Natural killer cell (primary cell): ENCODE results near the gene DNAJC3. TPM values are rescaled to one million over a fixed set of nuclear protein-coding genes. Genes with fewer than 3 reads are reported as not detected.

ENCODE experiments used
- ATAC-seq, 3 donors: fragments of 150-1000 bp in 2 of 3; fragments of 200-7000 bp in 1 of 3; cut with Tn5 transposase; 1 replicate in 1 of 3; 2 replicates in 2 of 3; pipeline ENCODE4 v1.10.0; 2021; ENCODE audit warnings: mild to moderate bottlenecking in 2 of 3, moderate library complexity in 2 of 3
- DNase-seq, 2 donors: peaks; one replicate each; pipeline versions ENCODE4 v3.0.0 to v3.0.0-alpha.2; 2013 to 2021; ENCODE audit warnings: mixed read lengths in 1 of 2
- H3K27ac ChIP-seq: one replicate; pipeline ENCODE4 v1.5.1; 2013; ENCODE audit warnings: mild to moderate bottlenecking, low read length
- H3K27me3 ChIP-seq: one replicate; pipeline ENCODE4 v1.6.1; 2013; ENCODE audit warnings: low read length; ENCODE audit not compliant: control insufficient read depth, insufficient read depth
- H3K36me3 ChIP-seq: one replicate; pipeline ENCODE4 v1.6.1; 2013; ENCODE audit warnings: low read length; ENCODE audit not compliant: control insufficient read depth, insufficient read depth
- H3K4me1 ChIP-seq: one replicate; pipeline ENCODE4 v1.6.1; 2013; ENCODE audit warnings: low read length; ENCODE audit not compliant: control insufficient read depth, insufficient read depth
- H3K4me3 ChIP-seq: one replicate; pipeline ENCODE4 v1.5.1; 2013; ENCODE audit warnings: low read length
- H3K9me3 ChIP-seq: one replicate; pipeline ENCODE4 v1.6.1; 2013; ENCODE audit warnings: low read length; ENCODE audit not compliant: control insufficient read depth, insufficient read depth
- H3K27ac Mint-ChIP-seq, 2 donors: one replicate each; pipeline ENCODE4 v1.8.0; 2022; ENCODE audit warnings: mild to moderate bottlenecking in 2 of 2, mixed read lengths in 2 of 2, moderate library complexity in 1 of 2
- H3K27me3 Mint-ChIP-seq, 2 donors: one replicate each; pipeline ENCODE4 v1.8.0; 2022; ENCODE audit warnings: low read depth in 2 of 2, mixed read lengths in 2 of 2
- H3K36me3 Mint-ChIP-seq: one replicate; pipeline ENCODE4 v1.8.0; 2022; ENCODE audit warnings: mixed read lengths
- H3K4me1 Mint-ChIP-seq, 2 donors: one replicate each; pipeline ENCODE4 v1.8.0; 2022; ENCODE audit warnings: mixed read lengths in 2 of 2
- H3K4me3 Mint-ChIP-seq: one replicate; pipeline ENCODE4 v1.8.0; 2022; ENCODE audit warnings: mild to moderate bottlenecking, moderate library complexity, mixed read lengths
- H3K9me3 Mint-ChIP-seq, 2 donors: one replicate each; pipeline ENCODE4 v1.8.0; 2022; ENCODE audit warnings: mixed read lengths in 2 of 2
- CTCF ChIP-seq: fragments of 200-600 bp; IDR thresholded peaks from one replicate; pipeline ENCODE4 v1.8.0; 2022; ENCODE audit warnings: antibody characterized with exemption
- WGBS: methylation state at CpG from one replicate; pipeline ENCODE4 v1.1.7; 2013; ENCODE audit warnings: missing lambda C conversion rate; ENCODE audit not compliant: insufficient coverage; 5-methylcytosine and 5-hydroxymethylcytosine counted together
- intact Hi-C: fragments of 100-400 bp; cut with micrococcal nuclease; formaldehyde crosslinking; loops from one replicate; pipeline ENCODE4 v1.14.2; 2022
- total RNA-seq, 4 donors: library from RNA; stranded (reverse); fragments of 120-200 nt in 1 of 4; gene quantifications; one replicate each; pipeline versions ENCODE4 v1.2.3 to v1.2.4, GENCODE V29; 2013 to 2022

The DNAJC3 gene
- total RNA-seq, 3 donors from 2014 or later (not counting 1 experiment from before 2014, with no cell fraction given), result 26.5 to 38.1 (median 29.0) TPM

GRCh38 chr13:95707442-95708390 is 30.8 kb downstream of the DNAJC3 start:
- peak in 2 of 3 donors; percentile 38 to 61 for ATAC-seq
- no peaks in the 10 kb centered on the region for H3K27me3 ChIP-seq
- H3K36me3 ChIP-seq, result peaks cover 16% of the 10 kb centered on the region
- Mint-ChIP-seq H3K9me3 (no peaks in the 10 kb centered on the region), H3K36me3 (no peaks in the 10 kb centered on the region), H3K4me1 (peaks cover 54 to 55% of the 10 kb centered on the region in 2 donors), H3K27me3 (no peaks in the 10 kb centered on the region), H3K4me3 (peak overlapping the region; percentile 49), H3K27ac (peak overlapping the region; percentile 66 to 80)
- TF ChIP-seq CTCF, result no peak
- no peak for DNase-seq
- H3K4me1 ChIP-seq, result peaks cover 22% of the 10 kb centered on the region
- intact Hi-C loops, result no loop called here
- WGBS, result 73% methylated on average over 9 of the region's 9 CpGs
- no peak overlapping the region for H3K4me3 ChIP-seq
- no peak overlapping the region for H3K27ac ChIP-seq
- H3K9me3 ChIP-seq, result no peaks in the 10 kb centered on the region

DNA sequence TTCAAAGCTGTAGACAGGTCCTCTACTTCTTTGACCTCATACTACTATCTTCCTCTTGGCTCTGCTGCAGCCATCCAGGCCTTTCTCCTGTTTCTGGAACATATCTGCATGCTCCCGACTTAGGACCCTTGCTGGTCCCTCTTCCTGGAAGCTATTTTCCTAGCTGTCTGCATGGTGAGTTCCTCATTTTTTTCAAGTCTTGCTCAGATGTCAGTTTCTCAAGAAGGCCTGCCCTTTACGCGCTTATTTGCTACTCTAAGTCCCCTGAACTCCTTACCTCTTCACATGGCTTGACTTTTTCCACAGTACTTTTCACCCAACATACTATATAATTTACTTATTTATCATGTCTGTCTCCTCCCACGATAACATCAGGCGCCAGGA is 31.4 kb downstream of the DNAJC3 start:
- no peaks in the 10 kb centered on the region for H3K27me3 ChIP-seq
- intact Hi-C loops, result no loop called here
- H3K4me1 ChIP-seq, result peaks cover 22% of the 10 kb centered on the region
- H3K4me3 ChIP-seq, result no peak overlapping the region
- no peak overlapping the region for H3K27ac ChIP-seq
- Mint-ChIP-seq H3K36me3 (no peaks in the 10 kb centered on the region), H3K4me1 (peaks cover 48% of the 10 kb centered on the region in 2 donors), H3K27me3 (no peaks in the 10 kb centered on the region), H3K27ac (peak overlapping the region; percentile 66 to 80), H3K9me3 (no peaks in the 10 kb centered on the region), H3K4me3 (no peak overlapping the region)
- ATAC-seq, result no peak
- no peak for DNase-seq
- H3K36me3 ChIP-seq, result peaks cover 22% of the 10 kb centered on the region
- no peaks in the 10 kb centered on the region for H3K9me3 ChIP-seq
- 81% methylated on average over 4 of the region's 5 CpGs for WGBS
- TF ChIP-seq CTCF, result no peak

DNA sequence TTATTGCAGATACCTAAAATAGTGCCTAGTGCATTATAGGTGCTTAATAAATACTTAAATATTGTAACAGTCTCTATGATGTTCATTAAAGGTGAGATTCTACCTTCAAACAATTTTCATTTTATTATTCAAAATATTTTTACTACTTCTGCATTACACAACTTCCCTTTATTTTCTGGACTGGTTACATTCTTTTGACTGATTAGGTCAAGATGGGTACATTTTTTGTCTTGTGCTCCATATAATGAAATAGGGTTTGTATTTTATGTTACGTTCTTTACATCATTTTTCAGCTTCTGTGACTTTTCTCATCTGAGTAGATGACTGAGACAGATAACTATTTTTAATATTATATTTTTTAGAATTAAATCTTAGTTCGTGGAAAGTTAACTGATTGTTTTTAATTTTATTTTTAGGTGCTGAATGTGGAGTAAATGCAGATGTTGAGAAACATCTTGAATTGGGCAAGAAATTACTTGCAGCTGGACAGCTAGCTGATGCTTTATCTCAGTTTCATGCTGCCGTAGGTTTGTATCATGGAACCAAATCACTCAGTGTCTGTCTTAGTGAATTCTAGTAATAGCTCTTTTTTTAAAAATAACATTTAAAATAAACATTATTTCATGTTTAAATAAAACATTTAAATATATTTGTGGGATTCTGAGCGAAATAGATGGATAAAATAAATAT is 32.0 kb downstream of the DNAJC3 start:
- DNase-seq, result no peak
- H3K9me3 ChIP-seq, result no peaks in the 10 kb centered on the region
- peaks cover 22% of the 10 kb centered on the region for H3K4me1 ChIP-seq
- no peak overlapping the region for H3K27ac ChIP-seq
- Mint-ChIP-seq H3K27me3 (no peaks in the 10 kb centered on the region), H3K36me3 (no peaks in the 10 kb centered on the region), H3K4me1 (peaks cover 43 to 48% of the 10 kb centered on the region in 2 donors), H3K9me3 (no peaks in the 10 kb centered on the region), H3K27ac (peak overlapping the region; percentile 66 to 80), H3K4me3 (no peak overlapping the region)
- H3K4me3 ChIP-seq, result no peak overlapping the region
- TF ChIP-seq CTCF, result no peak
- H3K36me3 ChIP-seq, result peaks cover 22% of the 10 kb centered on the region
- ATAC-seq, result no peak
- H3K27me3 ChIP-seq, result no peaks in the 10 kb centered on the region
- WGBS, result 100% methylated on average over 2 of the region's 4 CpGs
- intact Hi-C loops, result no loop called here
